Trophoblast cell (in vitro differentiated cells and primary cell): Measurements from ENCODE around the gene SORCS3.

ENCODE experiments used
- DNase-seq, 2 donors: peaks; one replicate each; pipeline ENCODE4 v3.0.0-alpha.2; 2016
- H2AFZ ChIP-seq: 2 replicates; pipeline ENCODE4 v1.6.1; 2013; ENCODE audit warnings: low read length, moderate library complexity, mild to moderate bottlenecking; ENCODE audit not compliant: insufficient read depth, poor library complexity
- H2AK5ac ChIP-seq: 2 replicates; pipeline ENCODE4 v1.6.1; 2013; ENCODE audit warnings: mild to moderate bottlenecking, low read length
- H2BK120ac ChIP-seq: 2 replicates; pipeline ENCODE4 v1.6.1; 2013; ENCODE audit warnings: low read length, mild to moderate bottlenecking, moderate library complexity; ENCODE audit not compliant: insufficient read depth, poor library complexity
- H2BK12ac ChIP-seq: 2 replicates; pipeline ENCODE4 v1.6.1; 2013; ENCODE audit warnings: mild to moderate bottlenecking, low read length, moderate library complexity
- H2BK5ac ChIP-seq: 2 replicates; pipeline ENCODE4 v1.6.1; 2013; ENCODE audit warnings: low read length, low read depth, moderate library complexity, mild to moderate bottlenecking; ENCODE audit not compliant: poor library complexity
- H3K14ac ChIP-seq: 2 replicates; pipeline ENCODE4 v1.6.1; 2013; ENCODE audit warnings: mild to moderate bottlenecking, low read length
- H3K18ac ChIP-seq: 2 replicates; pipeline ENCODE4 v1.6.1; 2013; ENCODE audit warnings: mild to moderate bottlenecking, low read length
- H3K23ac ChIP-seq: 2 replicates; pipeline ENCODE4 v1.6.1; 2013; ENCODE audit warnings: low read length
- H3K27ac ChIP-seq: 2 replicates; pipeline ENCODE4 v1.5.1; 2013; ENCODE audit warnings: low read depth, mild to moderate bottlenecking, inconsistent platforms, low read length, moderate library complexity
- H3K27me3 ChIP-seq: 2 replicates; pipeline ENCODE4 v1.6.1; 2013; ENCODE audit warnings: inconsistent platforms, mild to moderate bottlenecking, low read length, moderate library complexity; ENCODE audit not compliant: insufficient read depth
- H3K36me3 ChIP-seq, 2 experiments: 1 replicate in 1 of 2; 2 replicates in 1 of 2; pipeline ENCODE4 v1.6.1; 2013; ENCODE audit warnings: low read length in 2 of 2, mild to moderate bottlenecking in 2 of 2, moderate library complexity in 1 of 2; ENCODE audit not compliant: insufficient read depth in 2 of 2, control insufficient read depth in 1 of 2
- H3K4ac ChIP-seq: 2 replicates; pipeline ENCODE4 v1.6.1; 2013; ENCODE audit warnings: low read depth, mild to moderate bottlenecking, low read length, moderate library complexity
- H3K4me1 ChIP-seq, 2 experiments: 1 replicate in 1 of 2; 2 replicates in 1 of 2; pipeline ENCODE4 v1.6.1; 2013; ENCODE audit warnings: low read length in 2 of 2, mild to moderate bottlenecking in 2 of 2, moderate library complexity in 1 of 2; ENCODE audit not compliant: insufficient read depth in 2 of 2, control insufficient read depth in 1 of 2
- H3K4me2 ChIP-seq: 2 replicates; pipeline ENCODE4 v1.6.1; 2013; ENCODE audit warnings: inconsistent platforms, mild to moderate bottlenecking, low read length, moderate library complexity
- H3K4me3 ChIP-seq: 2 replicates; pipeline ENCODE4 v1.5.1; 2013; ENCODE audit warnings: mild to moderate bottlenecking, low read depth, low read length, inconsistent platforms
- H3K79me1 ChIP-seq: one replicate; pipeline ENCODE4 v1.6.1; 2013; ENCODE audit warnings: low read length
- H3K79me2 ChIP-seq: 2 replicates; pipeline ENCODE4 v1.6.1; 2013; ENCODE audit warnings: low read length, mild to moderate bottlenecking; ENCODE audit not compliant: control insufficient read depth, insufficient read depth, poor library complexity
- H3K9ac ChIP-seq: 2 replicates; pipeline ENCODE4 v1.6.1; 2013; ENCODE audit warnings: mild to moderate bottlenecking, low read length
- H3K9me3 ChIP-seq: 2 replicates; pipeline ENCODE4 v1.6.1; 2013; ENCODE audit warnings: low read depth, mild to moderate bottlenecking, control low read depth, inconsistent platforms, low read length; ENCODE audit not compliant: insufficient read depth
- H4K12ac ChIP-seq: 2 replicates; pipeline ENCODE4 v1.6.1; 2013; ENCODE audit warnings: low read depth, mild to moderate bottlenecking, low read length, moderate library complexity
- H4K8ac ChIP-seq: 2 replicates; pipeline ENCODE4 v1.6.1; 2013; ENCODE audit warnings: low read depth, mild to moderate bottlenecking, low read length, moderate library complexity
- H4K91ac ChIP-seq: one replicate; pipeline ENCODE4 v1.6.1; 2013; ENCODE audit warnings: low read depth, mild to moderate bottlenecking, low read length, moderate library complexity
- WGBS: extraction: QIAGEN DNeasy Blood & Tissue Kit; methylation state at CpG from one replicate; pipeline ENCODE4 v1.1.7; 2013; ENCODE audit warnings: missing lambda C conversion rate; ENCODE audit not compliant: insufficient read length, insufficient coverage; ENCODE audit errors: extremely low coverage; 5-methylcytosine and 5-hydroxymethylcytosine counted together

Gene SORCS3

GRCh38 chr10:105237685-105238084 lies 596.6 kb downstream of the SORCS3 start:
- no peak overlapping the region for H3K4me3 ChIP-seq
- no peak overlapping the region for H2BK120ac ChIP-seq
- H2BK12ac ChIP-seq, result no peak overlapping the region
- no peaks in the 10 kb centered on the region for H3K27me3 ChIP-seq
- no peak overlapping the region for H3K4ac ChIP-seq
- H3K79me2 ChIP-seq, result no peaks in the 10 kb centered on the region
- no peaks in the 10 kb centered on the region for H3K9me3 ChIP-seq
- no peak overlapping the region for H3K18ac ChIP-seq
- H3K9ac ChIP-seq, result no peak overlapping the region
- no peak overlapping the region for H4K8ac ChIP-seq
- no peak overlapping the region for H2AK5ac ChIP-seq
- no peak overlapping the region for H4K91ac ChIP-seq
- no peak overlapping the region for H3K4me2 ChIP-seq
- WGBS, result no CpG with 5 or more reads among the region's 2 CpGs
- no peaks in the 10 kb centered on the region for H3K79me1 ChIP-seq
- no peak overlapping the region for H3K14ac ChIP-seq
- H3K27ac ChIP-seq, result no peak overlapping the region
- H2BK5ac ChIP-seq, result no peak overlapping the region
- no peak overlapping the region for H4K12ac ChIP-seq
- no peak overlapping the region for H2AFZ ChIP-seq
- H3K23ac ChIP-seq, result no peak overlapping the region
- DNase-seq, result no peak
- H3K4me1 ChIP-seq, result no peaks in the 10 kb centered on the region
- no peaks in the 10 kb centered on the region for H3K36me3 ChIP-seq

GRCh38 chr10:105239311-105240219 lies 598.5 kb downstream of the SORCS3 start:
- no peak overlapping the region for H3K9ac ChIP-seq
- H3K27ac ChIP-seq, result no peak overlapping the region
- no peaks in the 10 kb centered on the region for H3K79me2 ChIP-seq
- H3K9me3 ChIP-seq, result no peaks in the 10 kb centered on the region
- no peak overlapping the region for H2BK120ac ChIP-seq
- no peak overlapping the region for H2AFZ ChIP-seq
- H2BK12ac ChIP-seq, result no peak overlapping the region
- no peaks in the 10 kb centered on the region for H3K27me3 ChIP-seq
- no peak overlapping the region for H3K4ac ChIP-seq
- H3K79me1 ChIP-seq, result no peaks in the 10 kb centered on the region
- no peak overlapping the region for H3K18ac ChIP-seq
- H3K14ac ChIP-seq, result no peak overlapping the region
- no peaks in the 10 kb centered on the region for H3K4me1 ChIP-seq
- H2AK5ac ChIP-seq, result no peak overlapping the region
- H4K91ac ChIP-seq, result no peak overlapping the region
- no peak for DNase-seq
- no peak overlapping the region for H2BK5ac ChIP-seq
- H4K8ac ChIP-seq, result no peak overlapping the region
- no peak overlapping the region for H3K4me2 ChIP-seq
- H3K4me3 ChIP-seq, result no peak overlapping the region
- H3K36me3 ChIP-seq, result no peaks in the 10 kb centered on the region
- no CpG with 5 or more reads among the region's 2 CpGs for WGBS
- H3K23ac ChIP-seq, result no peak overlapping the region
- no peak overlapping the region for H4K12ac ChIP-seq

GRCh38 chr10:105241254-105241653 lies 600.2 kb downstream of the SORCS3 start:
- H2AK5ac ChIP-seq, result no peak overlapping the region
- H3K36me3 ChIP-seq, result no peaks in the 10 kb centered on the region
- no peak overlapping the region for H3K27ac ChIP-seq
- H3K18ac ChIP-seq, result no peak overlapping the region
- H2BK5ac ChIP-seq, result no peak overlapping the region
- no CpG with 5 or more reads among the region's 5 CpGs for WGBS
- no peak overlapping the region for H4K8ac ChIP-seq
- no peak overlapping the region for H3K4me3 ChIP-seq
- H2BK120ac ChIP-seq, result no peak overlapping the region
- H3K9me3 ChIP-seq, result no peaks in the 10 kb centered on the region
- no peak overlapping the region for H3K23ac ChIP-seq
- no peak overlapping the region for H3K9ac ChIP-seq
- H2BK12ac ChIP-seq, result no peak overlapping the region
- no peak overlapping the region for H3K14ac ChIP-seq
- no peak overlapping the region for H4K91ac ChIP-seq
- H3K4me1 ChIP-seq, result no peaks in the 10 kb centered on the region
- no peak overlapping the region for H2AFZ ChIP-seq
- no peaks in the 10 kb centered on the region for H3K79me2 ChIP-seq
- no peak overlapping the region for H3K4ac ChIP-seq
- no peak overlapping the region for H4K12ac ChIP-seq
- H3K79me1 ChIP-seq, result no peaks in the 10 kb centered on the region
- no peak overlapping the region for H3K4me2 ChIP-seq
- DNase-seq, result no peak
- no peaks in the 10 kb centered on the region for H3K27me3 ChIP-seq

- no peaks in the 10 kb centered on the region for H3K79me1 ChIP-seq
- no peak overlapping the region for H2AFZ ChIP-seq
- H2AK5ac ChIP-seq, result no peak overlapping the region
- DNase-seq, result no peak
- H2BK12ac ChIP-seq, result no peak overlapping the region
- no peaks in the 10 kb centered on the region for H3K9me3 ChIP-seq
- no peak overlapping the region for H4K8ac ChIP-seq
- no peaks in the 10 kb centered on the region for H3K27me3 ChIP-seq
- H2BK120ac ChIP-seq, result no peak overlapping the region
- H3K14ac ChIP-seq, result no peak overlapping the region
- H4K91ac ChIP-seq, result no peak overlapping the region
- H3K23ac ChIP-seq, result no peak overlapping the region
- no peaks in the 10 kb centered on the region for H3K36me3 ChIP-seq
- no peak overlapping the region for H4K12ac ChIP-seq
- H2BK5ac ChIP-seq, result no peak overlapping the region
- no CpG with 5 or more reads among the region's 2 CpGs for WGBS
- H3K4me2 ChIP-seq, result no peak overlapping the region
- H3K4me3 ChIP-seq, result no peak overlapping the region
- no peaks in the 10 kb centered on the region for H3K4me1 ChIP-seq
- no peak overlapping the region for H3K4ac ChIP-seq
- H3K18ac ChIP-seq, result no peak overlapping the region
- H3K79me2 ChIP-seq, result no peaks in the 10 kb centered on the region
- H3K27ac ChIP-seq, result no peak overlapping the region
- H3K9ac ChIP-seq, result no peak overlapping the region
Observed at GRCh38 chr10:105243381-105243780, 602.3 kb downstream of the SORCS3 start.
